Stimulated activated CD8-positive, alpha-beta memory T cell treated with anti-CD3 and anti-CD28 coated beads, Interleukin-15, amount 100 ng/mL, for 4 hours (primary cell): Measurements from ENCODE around the gene LAMTOR4.

Source experiments
- DNase-seq, 2 donors: peaks; one replicate each; pipeline ENCODE4 v3.0.0-alpha.2; 2020; ENCODE audit warnings: low read depth in 2 of 2

Gene LAMTOR4

GRCh38 chr7:100153708-100154535 lies 5.2 kb downstream of the LAMTOR4 start:
- DNase-seq = no peak

GRCh38 chr7:100154651-100155491 lies 6.2 kb downstream of the LAMTOR4 start:
- DNase-seq = no peak

- DNase-seq = no peak
These were observed 7.0 kb downstream of the LAMTOR4 start for GRCh38 chr7:100155553-100156317.

GRCh38 chr7:100156331-100157068 lies 7.8 kb downstream of the LAMTOR4 start:
- DNase-seq = no peak

GRCh38 chr7:100157069-100157333 lies 8.3 kb downstream of the LAMTOR4 start:
- no peak for DNase-seq

- DNase-seq = no peak
These were observed 8.9 kb downstream of the LAMTOR4 start for GRCh38 chr7:100157334-100158228.

- peak; percentile 81 to 83 for DNase-seq
These were observed 9.7 kb downstream of the LAMTOR4 start, which contains the start of gene TRAPPC14 for GRCh38 chr7:100158229-100159098. TSS of gene TRAPPC14 (minus strand) at chr7:100158723. CDS start at chr7:100158499, 224 bp downstream.

GRCh38 chr7:100159099-100159623 lies 10.4 kb downstream of the LAMTOR4 start:
- DNase-seq = no peak

- no peak for DNase-seq
These were observed 11.3 kb downstream of the LAMTOR4 start for GRCh38 chr7:100160067-100160466.

- DNase-seq = no peak
These were observed 14.4 kb downstream of the LAMTOR4 start for GRCh38 chr7:100163006-100163531.

- DNase-seq = no peak
These were observed 15.2 kb downstream of the LAMTOR4 start for GRCh38 chr7:100163871-100164270.

- DNase-seq = no peak
These were observed 17.7 kb downstream of the LAMTOR4 start for GRCh38 chr7:100166317-100166940.

- no peak for DNase-seq
These were observed 18.5 kb downstream of the LAMTOR4 start for GRCh38 chr7:100166970-100167911.

GRCh38 chr7:100167912-100168323 lies 19.2 kb downstream of the LAMTOR4 start:
- no peak for DNase-seq

- no peak for DNase-seq
These were observed 20.6 kb downstream of the LAMTOR4 start for GRCh38 chr7:100169147-100169850.

- no peak for DNase-seq
These were observed 21.6 kb downstream of the LAMTOR4 start for GRCh38 chr7:100170101-100170897.
